Body of pancreas (tissue), 4 donors: ENCODE results near the gene UBQLN3. TPM values are rescaled to one million over a fixed set of nuclear protein-coding genes. Genes with fewer than 3 reads are reported as not detected.

Source experiments
- ATAC-seq: fragments of 150-250 bp; one replicate; pipeline ENCODE4 v1.9.1; 2016
- DNase-seq, 4 donors: peaks; one replicate each; pipeline ENCODE4 v3.0.0-alpha.2; 2019
- H3K27ac ChIP-seq, 4 donors: fragments of 200-600 bp; sonication (generic); 1 replicate in 3 of 4; 2 replicates in 1 of 4; pipeline versions ENCODE4 v1.5.1 to v1.6.1; 2016 to 2019; ENCODE audit warnings: mild to moderate bottlenecking in 1 of 4, mixed read lengths in 1 of 4, moderate library complexity in 1 of 4
- H3K27me3 ChIP-seq, 2 donors: fragments of 200-600 bp; sonication (generic); one replicate each; pipeline ENCODE4 v1.6.0; 2016; ENCODE audit warnings: mild to moderate bottlenecking in 1 of 2
- H3K36me3 ChIP-seq, 2 donors: fragments of 200-600 bp; sonication (generic); replicated peaks in 1 of 2; 2 replicates each; pipeline ENCODE4 v1.5.1; 2016; ENCODE audit warnings: low read depth in 2 of 2; ENCODE audit not compliant: insufficient read depth in 1 of 2
- H3K4me1 ChIP-seq: fragments of 200-600 bp; sonication (generic); one replicate; pipeline ENCODE4 v1.6.0; 2016
- H3K4me3 ChIP-seq, 2 donors: fragments of 200-600 bp; sonication (generic); 1 replicate in 1 of 2; 2 replicates in 1 of 2; pipeline ENCODE4 v1.5.1; 2016 to 2019
- H3K9me3 ChIP-seq, 3 donors: fragments of 200-600 bp; sonication (generic); 1 replicate in 2 of 3; 2 replicates in 1 of 3; pipeline ENCODE4 v1.5.1; 2016
- POLR2A ChIP-seq, 3 donors: fragments of 450-650 bp; IDR thresholded peaks; one replicate each; pipeline ENCODE4 v1.6.1; 2016; ENCODE audit warnings: antibody characterized with exemption in 3 of 3, mild to moderate bottlenecking in 2 of 3
- WGBS, 2 donors: methylation state at CpG; one replicate each; pipeline ENCODE4 v1.1.5; 2017; 5-methylcytosine and 5-hydroxymethylcytosine counted together
- intact Hi-C: fragments of 100-400 bp; cut with DNase I; formaldehyde crosslinking; loops from one replicate; pipeline ENCODE4 v1.15.1; 2023
- total RNA-seq, 2 donors: library from RNA; depleted of rRNA; stranded (reverse); fragments of >200 nt; gene quantifications; one replicate each; pipeline ENCODE4 v1.1.0, GENCODE V29; 2016
- TF ChIP-seq, protein P1 (sequence below), 7 experiments: fragments of 450-650 bp in 4 of 7; fragments of 200-600 bp in 3 of 7; sonication (generic) in 3 of 7; IDR thresholded peaks; one replicate each; pipeline ENCODE4 v1.5.1; 2016 to 2019; ENCODE audit warnings: antibody characterized with exemption in 7 of 7

Gene UBQLN3
- total RNA-seq, 2 donors from 2014 or later = 1.3 TPM; not detected in 1

DNA sequence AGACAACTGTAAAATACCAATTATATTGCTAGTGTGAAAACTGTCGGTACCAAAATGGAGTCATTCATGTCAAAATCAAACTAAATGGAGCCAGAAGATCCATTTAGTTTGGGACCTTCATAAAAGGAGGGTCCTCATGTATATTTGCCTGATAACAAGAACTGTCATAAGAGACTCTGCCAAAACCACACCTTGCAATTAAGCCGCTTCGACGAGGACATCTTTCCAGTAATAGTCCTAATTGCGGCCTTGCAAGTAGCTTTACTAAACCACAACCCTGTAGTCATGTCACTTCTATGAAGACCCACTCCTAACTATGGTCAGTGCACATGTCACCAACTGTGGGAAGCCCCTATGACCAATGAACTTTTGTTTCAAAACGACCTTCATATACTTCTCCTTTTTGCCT is 9.4 kb downstream of the UBQLN3 start:
- Histone ChIP-seq H3K4me1 (no peaks in the 10 kb centered on the region), H3K27me3 (no peaks in the 10 kb centered on the region), H3K27ac (no peak overlapping the region), H3K4me3 (no peak overlapping the region), H3K36me3 (no peaks in the 10 kb centered on the region), H3K9me3 (no peaks in the 10 kb centered on the region)
- no peak for TF ChIP-seq POLR2A (IDR thresholded peaks at IDR 0.05)
- TF ChIP-seq, protein P1, sequence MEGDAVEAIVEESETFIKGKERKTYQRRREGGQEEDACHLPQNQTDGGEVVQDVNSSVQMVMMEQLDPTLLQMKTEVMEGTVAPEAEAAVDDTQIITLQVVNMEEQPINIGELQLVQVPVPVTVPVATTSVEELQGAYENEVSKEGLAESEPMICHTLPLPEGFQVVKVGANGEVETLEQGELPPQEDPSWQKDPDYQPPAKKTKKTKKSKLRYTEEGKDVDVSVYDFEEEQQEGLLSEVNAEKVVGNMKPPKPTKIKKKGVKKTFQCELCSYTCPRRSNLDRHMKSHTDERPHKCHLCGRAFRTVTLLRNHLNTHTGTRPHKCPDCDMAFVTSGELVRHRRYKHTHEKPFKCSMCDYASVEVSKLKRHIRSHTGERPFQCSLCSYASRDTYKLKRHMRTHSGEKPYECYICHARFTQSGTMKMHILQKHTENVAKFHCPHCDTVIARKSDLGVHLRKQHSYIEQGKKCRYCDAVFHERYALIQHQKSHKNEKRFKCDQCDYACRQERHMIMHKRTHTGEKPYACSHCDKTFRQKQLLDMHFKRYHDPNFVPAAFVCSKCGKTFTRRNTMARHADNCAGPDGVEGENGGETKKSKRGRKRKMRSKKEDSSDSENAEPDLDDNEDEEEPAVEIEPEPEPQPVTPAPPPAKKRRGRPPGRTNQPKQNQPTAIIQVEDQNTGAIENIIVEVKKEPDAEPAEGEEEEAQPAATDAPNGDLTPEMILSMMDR (IDR thresholded peaks at IDR 0.05) = no peak
- intact Hi-C loops = no loop called here
- DNase-seq (no peak), ATAC-seq (no peak)
- WGBS, 2 donors = 76 to 85% methylated on average over 6 of the region's 6 CpGs

DNA sequence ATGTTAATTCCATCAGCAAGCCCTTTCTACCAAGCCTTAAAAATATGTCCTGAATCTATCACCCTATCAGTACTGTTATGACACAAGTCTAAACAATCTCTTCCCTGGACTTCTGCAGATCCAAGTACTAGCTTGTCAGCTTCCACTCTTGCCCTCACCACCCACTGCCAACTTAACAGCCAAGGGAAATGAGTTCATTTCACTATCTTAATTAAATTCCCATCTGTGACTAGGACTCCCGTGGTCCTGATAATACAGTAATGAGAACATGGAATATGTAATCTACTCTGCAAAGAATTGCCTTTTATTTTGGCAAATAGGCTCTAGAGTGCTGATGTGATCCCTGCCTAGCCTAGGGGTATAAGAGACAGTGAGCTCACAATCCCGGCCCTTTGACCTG is 10.1 kb downstream of the UBQLN3 start:
- Histone ChIP-seq H3K9me3 (no peaks in the 10 kb centered on the region), H3K27me3 (no peaks in the 10 kb centered on the region), H3K27ac (no peak overlapping the region), H3K36me3 (no peaks in the 10 kb centered on the region), H3K4me3 (no peak overlapping the region), H3K4me1 (no peaks in the 10 kb centered on the region)
- intact Hi-C loops = no loop called here
- DNase-seq (no peak), ATAC-seq (no peak)
- WGBS, 2 donors = 65 to 69% methylated on average over 2 of the region's 2 CpGs
- TF ChIP-seq, protein P1 (IDR thresholded peaks at IDR 0.05) = no peak
- TF ChIP-seq POLR2A (IDR thresholded peaks at IDR 0.05) = no peak

DNA sequence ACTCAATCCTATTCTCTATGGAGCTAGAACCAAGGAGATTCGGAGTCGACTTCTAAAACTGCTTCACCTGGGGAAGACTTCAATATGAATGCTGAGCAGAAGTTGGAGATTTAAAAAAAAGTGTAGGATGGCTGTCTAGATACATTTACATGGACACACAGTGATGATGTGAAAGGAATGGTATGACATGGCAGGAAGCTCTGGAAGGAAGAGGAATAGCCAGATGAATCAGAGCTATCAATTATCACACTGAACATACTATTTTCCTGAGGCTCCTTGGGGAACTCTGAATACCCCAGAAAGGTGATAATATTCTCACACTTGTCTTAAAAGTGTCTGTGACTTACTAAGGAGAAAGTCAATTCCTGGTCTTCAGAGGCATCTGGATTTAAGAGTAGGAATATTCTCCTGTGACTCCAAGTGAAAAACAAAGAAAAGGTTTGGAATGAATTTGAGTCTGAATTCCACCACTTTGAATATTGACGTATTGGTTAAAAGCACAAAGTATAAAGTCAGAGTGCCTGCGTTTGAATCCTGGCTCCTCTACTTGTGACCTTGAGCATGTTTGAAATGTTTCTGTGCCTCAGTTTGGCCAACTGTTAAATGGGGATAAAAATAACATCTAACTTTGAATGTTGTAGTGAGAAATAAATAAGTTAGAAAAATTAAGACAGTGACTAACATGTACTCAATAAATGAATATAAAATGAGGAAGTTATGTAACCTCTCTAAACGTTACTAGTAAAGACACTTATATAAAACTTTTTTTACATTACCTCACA is 20.0 kb downstream of the UBQLN3 start:
- no peak for ATAC-seq
- TF ChIP-seq, protein P1 (IDR thresholded peaks at IDR 0.05) = no peak
- no peak for TF ChIP-seq POLR2A (IDR thresholded peaks at IDR 0.05)
- Histone ChIP-seq H3K27me3 (no peaks in the 10 kb centered on the region), H3K4me3 (no peak overlapping the region), H3K36me3 (no peaks in the 10 kb centered on the region), H3K27ac (no peak overlapping the region), H3K9me3 (no peaks in the 10 kb centered on the region), H3K4me1 (no peaks in the 10 kb centered on the region)
- no peak for DNase-seq
- 40 to 44% methylated on average over 5 of the region's 5 CpGs for WGBS, 2 donors
- intact Hi-C loops = loop anchor here (10.0 kb wide), 1 partner anchor 315 kb away; the partner anchor contains the start of gene OR52N2

DNA sequence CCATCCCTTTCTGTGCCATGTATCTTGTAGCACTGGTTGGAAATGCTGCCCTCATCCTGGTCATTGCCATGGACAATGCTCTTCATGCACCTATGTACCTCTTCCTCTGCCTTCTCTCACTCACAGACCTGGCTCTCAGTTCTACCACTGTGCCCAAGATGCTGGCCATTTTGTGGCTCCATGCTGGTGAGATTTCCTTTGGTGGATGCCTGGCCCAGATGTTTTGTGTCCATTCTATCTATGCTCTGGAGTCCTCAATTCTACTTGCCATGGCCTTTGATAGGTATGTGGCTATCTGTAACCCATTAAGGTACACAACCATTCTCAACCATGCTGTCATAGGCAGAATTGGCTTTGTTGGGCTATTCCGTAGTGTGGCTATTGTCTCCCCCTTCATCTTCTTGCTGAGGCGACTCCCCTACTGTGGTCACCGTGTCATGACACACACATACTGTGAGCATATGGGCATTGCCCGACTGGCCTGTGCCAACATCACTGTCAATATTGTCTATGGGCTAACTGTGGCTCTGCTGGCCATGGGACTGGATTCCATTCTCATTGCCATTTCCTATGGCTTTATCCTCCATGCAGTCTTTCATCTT is 20.9 kb downstream of the UBQLN3 start:
- ATAC-seq (no peak), DNase-seq (no peak)
- no peak overlapping the region for H3K27ac ChIP-seq
- WGBS, 2 donors = 86 to 91% methylated on average over 4 of the region's 4 CpGs
- intact Hi-C loops = loop anchor here (10.0 kb wide), 1 partner anchor 316 kb away; the partner anchor contains the start of gene OR52N2
- H3K4me3 ChIP-seq = no peak overlapping the region
- TF ChIP-seq, protein P1 (IDR thresholded peaks at IDR 0.05) = no peak
- no peak for TF ChIP-seq POLR2A (IDR thresholded peaks at IDR 0.05)
- H3K27me3 ChIP-seq = no peaks in the 10 kb centered on the region
- no peaks in the 10 kb centered on the region for H3K9me3 ChIP-seq
- no peaks in the 10 kb centered on the region for H3K36me3 ChIP-seq
- H3K4me1 ChIP-seq = no peaks in the 10 kb centered on the region
